Stimulated activated naive B cell treated with anti-CD40 and anti-IgM and Interleukin-4, amounts not matched to agents 10 μg/mL and 1 μg/mL and 100 μg/mL, for 72 hours (primary cell): Measurements from ENCODE around the gene NREP.

Experiments
- ATAC-seq, 2 donors: fragments of 150-1000 bp; cut with Tn5 transposase; replicated peaks; 2 replicates each; pipeline ENCODE4 v1.10.0; 2021; ENCODE audit warnings: moderate library complexity in 1 of 2
- DNase-seq: peaks from one replicate; pipeline ENCODE4 v3.0.0; 2021
- H3K27ac Mint-ChIP-seq: one replicate; pipeline ENCODE4 v1.8.0; 2022; ENCODE audit warnings: mild to moderate bottlenecking, mixed read lengths
- H3K27me3 Mint-ChIP-seq, 2 donors: one replicate each; pipeline ENCODE4 v1.8.0; 2022; ENCODE audit warnings: mixed read lengths in 2 of 2
- H3K36me3 Mint-ChIP-seq, 2 donors: one replicate each; pipeline ENCODE4 v1.8.0; 2022; ENCODE audit warnings: mixed read lengths in 2 of 2, mild to moderate bottlenecking in 1 of 2
- H3K4me1 Mint-ChIP-seq, 2 donors: one replicate each; pipeline ENCODE4 v1.8.0; 2022; ENCODE audit warnings: mixed read lengths in 2 of 2, mild to moderate bottlenecking in 1 of 2
- H3K4me3 Mint-ChIP-seq, 2 donors: one replicate each; pipeline ENCODE4 v1.8.0; 2022; ENCODE audit warnings: mild to moderate bottlenecking in 2 of 2, mixed read lengths in 2 of 2, moderate library complexity in 1 of 2
- H3K9me3 Mint-ChIP-seq, 2 donors: one replicate each; pipeline ENCODE4 v1.8.0; 2022; ENCODE audit warnings: mixed read lengths in 2 of 2, mild to moderate bottlenecking in 1 of 2

The NREP gene

DNA sequence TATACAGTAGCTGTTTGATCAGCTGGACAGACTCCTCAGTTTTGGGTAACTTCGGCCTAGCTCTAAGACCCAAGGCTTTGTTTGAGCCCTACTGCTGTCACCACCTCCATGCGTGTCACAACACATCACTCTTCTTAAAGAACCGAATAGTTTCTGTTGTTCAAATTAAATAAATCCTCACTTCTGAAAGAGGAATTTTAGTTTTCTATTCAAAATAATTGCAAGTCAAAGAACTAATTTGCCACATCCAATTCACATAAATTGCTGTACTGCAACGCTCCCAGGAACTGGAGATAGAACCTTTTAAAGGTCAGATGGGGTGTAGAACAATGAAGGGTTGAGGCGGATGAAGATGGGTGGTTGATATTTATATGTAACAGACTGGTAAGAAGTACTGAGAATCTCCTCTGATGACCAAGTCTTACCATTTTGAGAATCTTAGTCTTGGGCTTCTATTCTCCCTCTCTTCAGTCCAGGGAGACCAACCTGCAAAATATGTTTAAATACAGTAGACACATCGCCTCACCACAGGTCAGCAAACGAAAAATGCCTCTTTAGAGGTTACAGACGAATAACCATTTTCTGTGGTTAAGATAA lies 1.6 kb downstream of the NREP start:
- no peak for ATAC-seq
- no peaks in the 10 kb centered on the region for H3K9me3 Mint-ChIP-seq
- peaks cover 8 to 26% of the 10 kb centered on the region in 2 donors for H3K4me1 Mint-ChIP-seq
- no peak overlapping the region for H3K4me3 Mint-ChIP-seq
- H3K27ac Mint-ChIP-seq = no peak overlapping the region
- no peak for DNase-seq
- no peaks in the 10 kb centered on the region for H3K27me3 Mint-ChIP-seq
- no peaks in the 10 kb centered on the region for H3K36me3 Mint-ChIP-seq

DNA sequence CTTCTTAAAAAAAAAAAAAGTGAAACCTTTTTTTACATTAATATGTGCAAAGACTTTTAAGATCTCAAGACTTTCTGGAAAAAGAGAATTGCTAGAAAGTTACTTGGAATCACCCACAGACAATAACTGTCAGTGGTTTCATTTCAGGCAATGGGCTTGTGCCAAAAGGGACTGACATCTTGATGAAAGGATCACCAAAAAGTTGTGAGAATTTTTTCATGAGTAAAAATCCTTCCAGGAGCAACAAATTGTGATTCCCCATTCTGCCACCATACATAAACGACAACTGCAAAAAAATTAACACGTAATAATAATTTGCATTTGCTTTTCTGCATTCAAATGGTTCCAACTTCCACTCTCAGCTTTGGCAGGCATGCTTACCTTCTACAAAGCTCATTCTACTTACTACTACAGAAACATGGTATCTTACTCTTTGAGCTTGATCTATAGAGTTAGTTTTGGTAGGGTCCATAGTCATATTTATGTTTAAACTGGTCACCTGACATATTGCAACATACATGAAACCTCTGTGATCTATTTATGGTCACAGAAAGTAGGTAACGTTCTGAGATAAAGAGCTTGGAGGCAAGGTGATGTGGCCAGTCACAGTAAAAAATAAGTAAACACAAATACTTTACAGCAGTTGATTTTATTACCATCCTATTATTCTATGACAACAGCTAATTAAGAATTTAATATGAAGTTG lies 3.0 kb downstream of the NREP start:
- DNase-seq = no peak
- Mint-ChIP-seq H3K36me3 (no peaks in the 10 kb centered on the region), H3K4me3 (no peak overlapping the region), H3K4me1 (peaks cover 8 to 26% of the 10 kb centered on the region in 2 donors), H3K27ac (no peak overlapping the region), H3K9me3 (no peaks in the 10 kb centered on the region), H3K27me3 (no peaks in the 10 kb centered on the region)
- no peak for ATAC-seq

DNA sequence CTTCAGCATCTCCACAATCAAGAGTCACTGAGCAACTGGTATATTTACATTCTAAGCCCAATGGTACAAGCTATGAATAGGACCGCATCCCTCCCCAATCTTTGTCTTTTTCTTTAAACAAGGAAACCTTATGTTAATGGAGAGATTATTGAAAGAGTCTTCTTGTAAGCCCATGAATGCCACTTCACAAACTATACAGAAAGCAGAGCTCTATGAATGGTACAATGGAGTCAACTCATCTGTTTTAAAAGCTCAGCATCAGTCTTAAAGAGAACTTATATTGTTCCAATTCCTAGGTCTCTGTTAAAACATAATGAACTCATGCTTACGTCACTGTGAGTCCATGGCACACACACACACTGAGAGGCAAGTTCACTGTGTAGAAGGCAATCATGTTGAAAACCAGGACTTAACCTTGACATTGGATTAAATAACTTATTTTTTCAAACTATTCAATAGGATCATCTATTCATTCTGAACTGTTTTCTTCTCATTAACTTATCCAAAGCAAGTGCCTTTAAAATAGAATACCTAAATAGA lies 4.5 kb downstream of the NREP start:
- Mint-ChIP-seq H3K27ac (no peak overlapping the region), H3K4me1 (peaks cover 5 to 19% of the 10 kb centered on the region in 2 donors)

DNA sequence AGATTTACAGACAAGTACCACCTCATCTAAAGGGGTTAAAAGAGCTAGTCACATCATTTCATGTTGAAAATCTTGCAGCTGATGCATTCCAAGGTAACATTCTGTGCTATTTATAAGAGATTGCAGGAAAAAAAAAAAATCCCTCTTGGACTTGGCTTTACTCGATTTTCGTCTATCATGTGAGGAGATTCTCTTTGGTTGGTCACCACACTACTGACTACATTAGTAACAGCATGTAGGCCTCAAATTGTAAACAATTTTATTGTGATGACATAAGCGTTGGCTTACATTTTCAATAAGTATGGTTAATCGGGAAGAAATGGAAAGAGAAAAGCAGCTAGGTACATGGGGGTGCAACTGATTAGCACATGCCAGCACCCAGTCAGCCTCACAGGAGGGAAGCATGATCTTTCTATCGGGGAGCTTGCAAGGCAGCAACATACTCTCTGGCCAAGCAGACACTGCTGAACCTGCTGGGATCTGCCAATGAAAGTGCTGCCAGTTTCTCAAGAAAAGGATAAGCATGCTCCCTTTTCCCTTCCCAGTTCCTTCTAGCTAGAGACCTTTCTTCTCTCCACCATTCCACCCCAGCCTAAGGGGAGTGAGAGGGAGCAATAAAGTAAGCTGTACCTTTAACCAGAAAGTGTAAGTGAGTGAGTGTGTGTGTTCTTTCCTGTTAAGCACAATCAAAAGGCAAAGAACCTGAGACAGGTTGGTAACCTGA lies 7.5 kb downstream of the NREP start:
- no peaks in the 10 kb centered on the region for H3K27me3 Mint-ChIP-seq
- no peaks in the 10 kb centered on the region for H3K36me3 Mint-ChIP-seq
- H3K9me3 Mint-ChIP-seq = peaks cover 0 to 1% of the 10 kb centered on the region in 2 donors
- peaks cover 4 to 8% of the 10 kb centered on the region in 2 donors for H3K4me1 Mint-ChIP-seq
- DNase-seq (no peak), ATAC-seq (no peak)
- no peak overlapping the region for H3K27ac Mint-ChIP-seq
- no peak overlapping the region for H3K4me3 Mint-ChIP-seq

More for the DNA sequence above, 4.5 kb downstream of the NREP start:
- Mint-ChIP-seq H3K4me3 (no peak overlapping the region), H3K9me3 (peaks cover 0 to 1% of the 10 kb centered on the region in 2 donors), H3K27me3 (no peaks in the 10 kb centered on the region), H3K36me3 (no peaks in the 10 kb centered on the region)
- no peak for ATAC-seq
- DNase-seq = no peak

DNA sequence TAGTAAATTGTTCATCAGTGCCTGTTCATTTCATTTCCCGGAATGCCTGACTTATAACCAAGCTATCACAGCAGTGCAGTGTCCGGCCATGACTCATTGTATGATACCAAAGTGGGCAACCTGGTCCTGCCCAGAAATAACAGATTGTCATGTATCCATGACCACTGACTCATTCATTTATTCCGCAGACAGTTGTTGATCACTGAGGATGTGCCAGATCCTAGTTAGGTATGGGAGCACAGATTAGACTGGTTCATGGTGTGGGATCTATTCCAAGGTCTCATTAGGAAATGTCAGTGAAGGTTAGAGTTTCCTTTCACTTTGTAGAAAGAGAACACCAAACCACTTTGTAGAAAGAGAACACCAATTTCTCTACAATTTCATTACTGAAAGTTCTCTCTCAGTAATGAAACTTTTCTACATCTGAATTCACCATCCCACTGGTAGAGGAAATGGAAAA lies 8.7 kb downstream of the NREP start:
- no peak for DNase-seq
- Mint-ChIP-seq H3K4me1 (peaks cover 4 to 9% of the 10 kb centered on the region in 2 donors), H3K27me3 (no peaks in the 10 kb centered on the region), H3K36me3 (no peaks in the 10 kb centered on the region), H3K9me3 (peaks cover 0 to 1% of the 10 kb centered on the region in 2 donors), H3K27ac (no peak overlapping the region), H3K4me3 (no peak overlapping the region)
- ATAC-seq = no peak

DNA sequence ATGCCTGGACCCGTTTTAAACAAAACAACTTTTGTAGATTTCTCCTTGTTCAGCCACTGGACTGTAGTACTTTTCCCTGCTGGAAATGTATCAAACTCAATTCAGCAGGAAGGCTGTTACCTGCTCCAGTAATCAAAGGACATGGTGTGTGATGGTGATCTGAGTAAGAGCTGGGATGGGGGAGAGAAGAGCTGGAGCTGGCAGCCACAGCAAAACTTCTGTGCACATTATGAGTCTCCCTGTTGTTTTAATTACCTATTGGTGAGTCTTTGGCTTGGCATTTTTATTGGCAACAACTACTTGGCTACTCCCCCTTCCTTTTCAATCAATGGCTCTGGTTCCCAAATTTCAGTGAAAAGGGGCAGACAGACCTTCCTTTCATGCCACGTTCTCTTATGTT lies 9.7 kb downstream of the NREP start:
- ATAC-seq (no peak), DNase-seq (no peak)
- H3K9me3 Mint-ChIP-seq = peaks cover 0 to 1% of the 10 kb centered on the region in 2 donors
- H3K27me3 Mint-ChIP-seq = no peaks in the 10 kb centered on the region
- H3K36me3 Mint-ChIP-seq = no peaks in the 10 kb centered on the region
- peaks cover 4 to 15% of the 10 kb centered on the region in 2 donors for H3K4me1 Mint-ChIP-seq
- no peak overlapping the region for H3K4me3 Mint-ChIP-seq
- H3K27ac Mint-ChIP-seq = no peak overlapping the region

DNA sequence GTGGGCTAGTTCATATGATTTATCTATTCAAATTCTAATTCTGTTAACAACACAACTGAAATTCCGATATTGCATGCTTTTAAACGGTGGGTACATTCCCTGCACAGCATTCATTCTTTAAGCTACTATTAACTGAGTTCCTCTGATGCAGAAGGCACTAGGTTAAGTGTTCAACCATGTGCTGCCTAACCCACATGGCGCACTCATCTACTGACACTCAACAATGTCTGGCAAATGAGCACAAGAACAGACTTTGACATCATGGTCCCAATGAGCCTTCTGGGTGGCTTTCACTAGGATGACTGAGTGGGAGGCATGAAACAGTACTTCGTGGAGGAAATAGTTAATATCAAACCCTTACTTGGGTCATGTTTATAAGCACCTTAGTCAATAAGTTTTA lies 10.2 kb downstream of the NREP start:
- Mint-ChIP-seq H3K36me3 (no peaks in the 10 kb centered on the region), H3K27me3 (no peaks in the 10 kb centered on the region), H3K4me3 (no peak overlapping the region), H3K27ac (no peak overlapping the region), H3K4me1 (peaks cover 5 to 21% of the 10 kb centered on the region in 2 donors), H3K9me3 (peaks cover 0 to 1% of the 10 kb centered on the region in 2 donors)
- no peak for DNase-seq
- no peak for ATAC-seq

DNA sequence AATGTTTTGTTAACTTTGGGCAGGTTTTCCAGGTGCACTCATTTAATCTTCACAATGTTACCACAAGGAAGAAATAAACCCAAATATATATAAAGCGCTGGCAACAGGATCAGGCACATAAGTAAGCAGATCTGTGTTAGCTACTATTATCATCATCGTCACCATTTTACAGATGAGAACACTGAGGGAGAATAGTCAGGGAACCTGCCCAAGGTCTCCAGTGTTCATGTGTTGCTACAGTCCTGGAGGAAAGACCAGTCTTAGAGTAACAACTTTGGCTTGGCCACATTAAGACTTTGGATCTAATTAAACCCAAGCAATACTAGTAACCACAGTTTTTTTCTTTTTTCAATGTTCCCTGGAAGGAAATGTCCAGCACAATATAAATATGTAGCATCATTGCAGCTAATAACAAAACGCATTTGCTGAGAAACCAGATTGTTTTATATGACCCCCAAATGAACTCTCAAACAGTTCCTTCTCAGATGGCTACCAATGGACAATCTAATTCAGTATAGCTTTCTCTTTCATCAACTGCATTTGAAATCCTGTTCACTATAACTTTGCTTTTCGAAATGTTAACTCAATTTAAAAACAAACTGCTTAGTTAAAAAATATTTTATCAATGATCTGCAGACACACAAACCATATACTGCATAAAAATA lies 11.8 kb downstream of the NREP start:
- ATAC-seq = no peak
- H3K4me3 Mint-ChIP-seq = no peak overlapping the region
- peaks cover 0 to 1% of the 10 kb centered on the region in 2 donors for H3K9me3 Mint-ChIP-seq
- no peak overlapping the region for H3K27ac Mint-ChIP-seq
- no peaks in the 10 kb centered on the region for H3K36me3 Mint-ChIP-seq
- peaks cover 11 to 29% of the 10 kb centered on the region in 2 donors for H3K4me1 Mint-ChIP-seq
- DNase-seq = no peak
- H3K27me3 Mint-ChIP-seq = no peaks in the 10 kb centered on the region

DNA sequence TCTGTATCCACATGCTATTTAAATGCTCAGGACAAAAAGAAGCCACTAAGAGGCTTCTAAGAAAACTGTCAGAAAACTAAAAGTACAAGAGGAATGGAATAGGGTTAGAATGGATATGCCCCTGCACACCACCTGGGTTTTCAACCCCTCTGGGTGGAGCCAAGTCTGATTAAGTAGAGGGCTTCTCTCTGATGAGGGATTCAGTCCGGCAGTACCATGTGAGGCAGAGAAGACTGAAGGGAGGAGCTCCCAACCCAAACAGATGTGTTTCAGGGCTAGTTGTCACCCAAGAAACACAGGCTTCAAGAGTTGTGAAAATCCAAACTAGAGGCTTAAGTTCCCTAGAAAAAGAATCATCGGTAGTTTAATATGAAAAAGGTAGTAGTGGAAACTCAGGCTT lies 12.5 kb downstream of the NREP start:
- Mint-ChIP-seq H3K9me3 (peaks cover 0 to 1% of the 10 kb centered on the region in 2 donors), H3K36me3 (no peaks in the 10 kb centered on the region), H3K27ac (no peak overlapping the region), H3K4me1 (peaks cover 11 to 29% of the 10 kb centered on the region in 2 donors), H3K4me3 (no peak overlapping the region), H3K27me3 (no peaks in the 10 kb centered on the region)
- ATAC-seq = no peak
- no peak for DNase-seq

DNA sequence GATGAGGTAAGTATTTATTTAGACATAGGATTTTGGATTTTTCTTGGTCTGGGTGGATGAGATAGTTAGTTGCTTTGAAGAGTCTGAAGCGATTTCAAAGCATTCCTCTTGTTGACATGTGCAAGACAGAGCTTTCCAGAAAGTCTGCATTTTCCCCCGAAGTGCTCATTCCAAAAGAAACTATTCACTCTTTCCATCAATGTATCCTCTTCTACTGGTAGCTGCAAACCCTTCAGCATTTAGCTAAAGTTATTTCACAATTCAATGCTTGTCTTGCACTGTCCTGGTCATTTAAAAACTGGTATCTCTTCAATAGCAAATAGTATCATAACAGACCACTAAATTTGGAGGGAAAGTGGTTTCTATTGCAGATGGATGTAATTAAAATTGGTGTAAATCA lies 13.0 kb downstream of the NREP start:
- Mint-ChIP-seq H3K4me1 (peaks cover 11 to 31% of the 10 kb centered on the region in 2 donors), H3K27me3 (no peaks in the 10 kb centered on the region), H3K9me3 (peaks cover 0 to 1% of the 10 kb centered on the region in 2 donors), H3K27ac (no peak overlapping the region), H3K4me3 (no peak overlapping the region), H3K36me3 (no peaks in the 10 kb centered on the region)
- ATAC-seq = no peak
- no peak for DNase-seq

DNA sequence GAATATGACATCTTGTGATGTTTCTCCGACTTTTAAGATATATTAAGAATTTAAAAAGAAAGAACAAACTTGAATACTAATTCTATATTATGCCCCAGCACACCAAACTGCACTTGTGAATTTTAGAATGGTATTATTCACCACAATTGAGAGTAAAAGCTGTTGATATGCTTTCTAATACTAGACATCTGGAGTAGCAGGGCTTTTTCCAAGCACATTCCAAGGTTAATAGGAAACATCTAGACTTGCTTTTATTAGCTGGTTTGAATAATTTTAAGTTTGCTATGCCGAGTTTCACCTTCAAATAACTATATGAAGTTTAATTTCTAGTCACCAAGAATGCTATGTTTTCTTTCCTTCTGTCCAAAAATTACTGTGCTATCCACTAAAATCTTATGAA lies 13.5 kb downstream of the NREP start:
- peaks cover 12 to 35% of the 10 kb centered on the region in 2 donors for H3K4me1 Mint-ChIP-seq
- H3K9me3 Mint-ChIP-seq = peaks cover 0 to 1% of the 10 kb centered on the region in 2 donors
- H3K27me3 Mint-ChIP-seq = no peaks in the 10 kb centered on the region
- DNase-seq (no peak), ATAC-seq (no peak)
- no peak overlapping the region for H3K27ac Mint-ChIP-seq
- no peaks in the 10 kb centered on the region for H3K36me3 Mint-ChIP-seq
- H3K4me3 Mint-ChIP-seq = no peak overlapping the region

DNA sequence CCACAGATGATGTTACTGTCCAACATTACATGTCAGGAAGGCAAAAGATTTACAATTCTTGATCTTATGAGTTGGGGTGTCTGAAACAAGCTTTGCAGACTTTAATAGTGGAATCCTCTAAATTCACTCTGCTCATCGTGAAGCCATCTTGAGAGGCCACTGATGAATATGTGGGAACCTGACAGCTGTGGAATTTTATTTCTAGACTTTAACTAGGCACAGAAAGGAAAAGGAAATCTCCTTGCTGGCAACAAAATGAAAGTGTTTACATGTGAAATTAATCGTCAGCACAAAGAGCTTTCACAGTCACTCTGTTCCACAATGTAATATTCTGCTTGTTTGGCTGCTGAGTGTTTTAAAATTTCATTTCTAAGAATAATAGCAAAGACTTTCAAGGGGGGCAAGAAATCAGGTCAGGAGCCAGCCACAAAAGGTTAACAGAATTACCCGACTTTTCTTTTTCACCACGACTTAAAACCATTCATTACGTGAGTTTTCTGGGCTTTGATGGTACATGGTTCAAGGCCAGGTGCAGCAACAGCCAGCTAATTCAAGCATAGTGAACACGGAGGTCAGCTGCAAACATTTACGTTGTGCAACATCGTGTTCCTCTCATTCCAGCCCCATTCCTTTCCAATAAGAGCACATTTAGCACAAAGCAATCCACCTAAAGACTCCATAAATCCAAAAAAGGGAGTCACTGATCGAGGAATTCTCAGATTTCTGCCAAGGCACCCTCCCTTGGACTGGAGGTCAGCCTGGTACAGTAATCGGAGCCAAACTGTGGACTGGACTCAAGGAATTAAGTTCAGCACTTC lies 14.6 kb downstream of the NREP start:
- H3K36me3 Mint-ChIP-seq = no peaks in the 10 kb centered on the region
- H3K27ac Mint-ChIP-seq = no peak overlapping the region
- DNase-seq (no peak), ATAC-seq (no peak)
- no peaks in the 10 kb centered on the region for H3K9me3 Mint-ChIP-seq
- no peaks in the 10 kb centered on the region for H3K27me3 Mint-ChIP-seq
- peak overlapping the region in 1 of 2 donors; percentile 39 for H3K4me3 Mint-ChIP-seq
- H3K4me1 Mint-ChIP-seq = peaks cover 12 to 38% of the 10 kb centered on the region in 2 donors

DNA sequence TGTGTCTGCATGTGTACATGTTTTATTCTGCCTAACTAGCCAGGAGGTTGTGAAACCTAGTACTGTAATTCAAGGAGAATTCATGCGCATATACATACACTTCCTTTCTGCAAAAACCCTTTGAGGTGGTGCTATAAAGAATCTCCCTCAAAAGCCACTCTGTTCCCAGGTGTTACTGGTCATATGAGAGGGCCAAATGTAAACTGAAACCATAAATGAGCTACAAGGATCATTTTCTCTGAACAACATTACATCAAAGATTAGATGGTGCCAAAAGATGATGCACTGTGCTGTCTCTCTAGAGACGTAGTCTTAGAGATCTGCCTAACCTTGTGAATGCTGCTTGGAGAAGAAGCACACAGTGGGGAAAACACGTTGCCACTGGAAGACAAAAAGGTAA lies 15.7 kb downstream of the NREP start:
- Mint-ChIP-seq H3K4me1 (peaks cover 12 to 38% of the 10 kb centered on the region in 2 donors), H3K27ac (no peak overlapping the region), H3K9me3 (no peaks in the 10 kb centered on the region), H3K4me3 (no peak overlapping the region), H3K36me3 (no peaks in the 10 kb centered on the region), H3K27me3 (no peaks in the 10 kb centered on the region)
- DNase-seq (no peak), ATAC-seq (peak; percentile 79 to 83)
